HEK293 (cell line): ENCODE data around the gene DDN.

ENCODE experiments used
- CTCF ChIA-PET: fragments of 350-600 bp; formaldehyde crosslinking; extraction: SDS; loops from one replicate; lab custom pipeline; 2021; ENCODE audit warnings: antibody characterized with exemption; lab: Yijun Ruan, JAX
- POLR2A ChIA-PET: fragments of 300-600 bp; formaldehyde crosslinking; extraction: SDS; loops from one replicate; lab custom pipeline; 2020; ENCODE audit warnings: antibody characterized with exemption, inconsistent platforms; lab: Yijun Ruan, JAX
- H3K27ac ChIP-seq: fragments of 200-500 bp; sonication (Bioruptor generic); 2 replicates; pipeline ENCODE4 v1.5.1; 2014; ENCODE audit warnings: low read depth, low read length, control low read depth, inconsistent platforms; ENCODE audit errors: extremely low read depth
- H3K36me3 ChIP-seq, 2 experiments: fragments of 200-500 bp in 1 of 2; sonication (Bioruptor generic) in 1 of 2; 1 replicate in 1 of 2; 2 replicates in 1 of 2; pipeline ENCODE4 v1.5.1; 2014 to 2017; ENCODE audit warnings: inconsistent platforms in 2 of 2, low read length in 2 of 2; ENCODE audit not compliant: control insufficient read depth in 2 of 2, insufficient read depth in 1 of 2
- H3K4me1 ChIP-seq: fragments of 200-500 bp; sonication (Bioruptor generic); 2 replicates; pipeline ENCODE4 v1.5.1; 2014; ENCODE audit warnings: mild to moderate bottlenecking, low read length, inconsistent platforms; ENCODE audit not compliant: control insufficient read depth, insufficient read depth
- H3K4me3 ChIP-seq: 2 replicates; pipeline ENCODE4 v1.5.1; 2011; ENCODE audit warnings: low read depth, mild to moderate bottlenecking, control low read depth, low read length, moderate library complexity
- H3K9me3 ChIP-seq: fragments of 200-500 bp; sonication (Bioruptor generic); 2 replicates; pipeline ENCODE4 v1.5.1; 2014; ENCODE audit warnings: low read depth, low read length, inconsistent platforms; ENCODE audit not compliant: control insufficient read depth, insufficient read depth
- IKZF3 ChIP-seq: fragments of 450-650 bp; IDR thresholded peaks from 2 replicates; pipeline ENCODE4 v1.5.0; 2018; ENCODE audit warnings: missing biosample characterization, mild to moderate bottlenecking, missing genetic modification characterization, moderate library complexity
- KLF10 ChIP-seq: fragments of 450-650 bp; IDR thresholded peaks from 2 replicates; pipeline ENCODE4 v1.5.1; 2018; ENCODE audit warnings: missing biosample characterization, mild to moderate bottlenecking, missing genetic modification characterization
- KLF8 ChIP-seq: fragments of 450-650 bp; formaldehyde crosslinking; IDR thresholded peaks from 2 replicates; pipeline ENCODE4 v1.5.1; 2016; ENCODE audit warnings: missing biosample characterization, missing genetic modification characterization
- KLF9 ChIP-seq: fragments of 450-650 bp; formaldehyde crosslinking; IDR thresholded peaks from 2 replicates; pipeline ENCODE4 v1.5.1; 2016; ENCODE audit warnings: missing biosample characterization, missing genetic modification characterization, low read depth
- OSR2 ChIP-seq: fragments of 450-650 bp; formaldehyde crosslinking; IDR thresholded peaks from 2 replicates; pipeline ENCODE4 v1.5.1; 2016; ENCODE audit warnings: missing biosample characterization, missing genetic modification characterization
- SP7 ChIP-seq: fragments of 450-650 bp; formaldehyde crosslinking; IDR thresholded peaks from 2 replicates; pipeline ENCODE4 v1.5.1; 2016; ENCODE audit warnings: missing biosample characterization, missing genetic modification characterization
- WT1 ChIP-seq: fragments of 450-650 bp; formaldehyde crosslinking; IDR thresholded peaks from 2 replicates; pipeline ENCODE4 v1.5.1; 2016; ENCODE audit warnings: missing biosample characterization, missing genetic modification characterization
- ZNF112 ChIP-seq: fragments of 450-650 bp; formaldehyde crosslinking; IDR thresholded peaks from 2 replicates; pipeline ENCODE4 v1.5.0; 2017; ENCODE audit warnings: missing biosample characterization, missing genetic modification characterization
- ZNF121 ChIP-seq: fragments of 450-650 bp; formaldehyde crosslinking; IDR thresholded peaks from 2 replicates; pipeline ENCODE4 v1.5.1; 2016; ENCODE audit warnings: missing biosample characterization, missing genetic modification characterization
- ZNF169 ChIP-seq: fragments of 450-650 bp; formaldehyde crosslinking; IDR thresholded peaks from 2 replicates; pipeline ENCODE4 v1.5.1; 2016; ENCODE audit warnings: missing biosample characterization, missing genetic modification characterization
- ZNF19 ChIP-seq: fragments of 450-650 bp; formaldehyde crosslinking; IDR thresholded peaks from 2 replicates; pipeline ENCODE4; 2016; ENCODE audit warnings: missing biosample characterization, missing genetic modification characterization, low read depth
- ZNF274 ChIP-seq, 2 experiments: fragments of 200-500 bp in 1 of 2; fragments of 450-650 bp in 1 of 2; sonication (Bioruptor generic) in 1 of 2; formaldehyde crosslinking in 1 of 2; IDR thresholded peaks; 2 replicates each; pipeline versions ENCODE4 v1.5.1 to v1.6.1; 2014 to 2016; ENCODE audit warnings: borderline replicate concordance in 1 of 2, inconsistent platforms in 1 of 2, low read length in 1 of 2, missing biosample characterization in 1 of 2, missing genetic modification characterization in 1 of 2
- ZNF324 ChIP-seq: fragments of 450-650 bp; formaldehyde crosslinking; IDR thresholded peaks from 2 replicates; pipeline ENCODE4 v1.5.1; 2016; ENCODE audit warnings: missing biosample characterization, missing genetic modification characterization
- ZNF416 ChIP-seq: fragments of 450-650 bp; formaldehyde crosslinking; IDR thresholded peaks from 2 replicates; pipeline ENCODE4 v1.5.1; 2016; ENCODE audit warnings: missing biosample characterization, missing genetic modification characterization
- ZNF423 ChIP-seq: fragments of 450-650 bp; formaldehyde crosslinking; IDR thresholded peaks from 2 replicates; pipeline ENCODE4 v1.5.1; 2016; ENCODE audit warnings: missing biosample characterization, missing genetic modification characterization
- ZNF555 ChIP-seq: fragments of 450-650 bp; formaldehyde crosslinking; conservative IDR thresholded peaks from 2 replicates; pipeline ENCODE4 v1.5.1; 2017; ENCODE audit warnings: missing biosample characterization, mild to moderate bottlenecking, missing genetic modification characterization, inconsistent platforms
- ZNF623 ChIP-seq: fragments of 450-650 bp; formaldehyde crosslinking; IDR thresholded peaks from 2 replicates; pipeline ENCODE4 v1.5.1; 2016; ENCODE audit warnings: missing biosample characterization, missing genetic modification characterization
- ZNF670 ChIP-seq: fragments of 450-650 bp; formaldehyde crosslinking; IDR thresholded peaks from 2 replicates; pipeline ENCODE4 v1.5.1; 2016; ENCODE audit warnings: missing biosample characterization, missing genetic modification characterization, low read depth
- ZNF707 ChIP-seq: fragments of 450-650 bp; formaldehyde crosslinking; IDR thresholded peaks from 2 replicates; pipeline ENCODE4 v1.5.1; 2016; ENCODE audit warnings: missing biosample characterization, missing genetic modification characterization
- ZNF768 ChIP-seq: fragments of 450-650 bp; formaldehyde crosslinking; IDR thresholded peaks from 2 replicates; pipeline ENCODE4 v1.5.1; 2018; ENCODE audit warnings: missing biosample characterization, mild to moderate bottlenecking, missing genetic modification characterization
- ZNF776 ChIP-seq: fragments of 450-650 bp; formaldehyde crosslinking; IDR thresholded peaks from 2 replicates; pipeline ENCODE4 v1.5.0; 2017; ENCODE audit warnings: missing biosample characterization, missing genetic modification characterization, borderline replicate concordance
- TF ChIP-seq, protein P1 (sequence below): fragments of 450-650 bp; formaldehyde crosslinking; IDR thresholded peaks from 2 replicates; pipeline ENCODE4 v1.5.1; 2016; ENCODE audit warnings: missing biosample characterization, missing genetic modification characterization
- TF ChIP-seq, protein P2 (sequence below): fragments of 450-650 bp; formaldehyde crosslinking; IDR thresholded peaks from 2 replicates; pipeline ENCODE4 v1.5.1; 2016; ENCODE audit warnings: missing biosample characterization, missing genetic modification characterization
- TF ChIP-seq, protein P3 (sequence below): IDR thresholded peaks from 2 replicates; pipeline ENCODE4 v1.6.1; 2011; ENCODE audit warnings: mild to moderate bottlenecking, low read depth, low read length, borderline replicate concordance
- TF ChIP-seq, protein P4 (sequence below): fragments of 450-650 bp; formaldehyde crosslinking; IDR thresholded peaks from 2 replicates; pipeline ENCODE4 v1.5.1; 2016; ENCODE audit warnings: missing biosample characterization, missing genetic modification characterization

DDN gene

DNA sequence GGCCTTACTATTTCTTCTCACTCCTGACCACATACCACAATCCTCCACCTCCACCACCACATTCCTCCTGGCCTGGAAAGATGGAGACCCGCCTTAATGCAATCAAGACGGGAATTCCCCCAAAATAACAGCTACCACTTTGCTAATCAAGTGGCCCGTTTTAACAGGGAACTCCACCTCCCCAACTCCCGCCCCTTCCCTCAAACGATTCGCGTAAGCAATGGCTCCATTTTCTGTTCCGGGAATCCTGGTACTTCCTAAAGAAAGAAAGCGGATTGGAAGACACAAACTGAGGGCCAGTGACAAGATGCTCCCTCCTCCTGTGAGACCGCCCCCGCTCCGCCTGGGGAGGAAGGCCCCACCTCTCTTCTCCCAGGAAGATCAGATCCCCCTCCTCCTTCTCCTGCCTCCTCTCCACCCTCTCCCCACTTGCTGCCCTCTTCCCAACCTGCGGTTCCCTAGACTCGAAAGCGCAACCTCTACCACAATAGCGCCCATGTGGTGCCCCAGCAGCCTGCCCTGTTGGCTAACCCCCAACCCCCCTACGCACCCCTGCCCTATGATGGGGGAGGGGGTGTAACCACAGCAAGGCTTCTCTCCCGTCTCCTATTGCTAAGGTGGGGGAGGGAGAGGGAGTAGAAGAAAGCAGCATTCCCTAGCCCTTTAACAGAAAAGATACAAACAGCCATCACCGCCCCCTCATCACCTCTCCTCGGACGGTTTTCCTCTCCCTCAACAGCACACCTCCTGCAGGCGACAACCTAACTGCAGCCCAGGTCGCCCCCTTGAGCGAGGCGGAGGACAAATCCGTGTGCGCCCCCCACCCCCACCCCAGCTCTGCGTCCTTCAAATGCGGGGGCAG, 42.7 kb downstream of the DDN start (continued):
- no peak for TF ChIP-seq ZNF416 (tag by site-specific recombination)
- no peak for TF ChIP-seq ZNF324 (tag by site-specific recombination)
- no peak for TF ChIP-seq ZNF768 (tag by site-specific recombination)
- TF ChIP-seq IKZF3, result peak; percentile 92
- no peak for TF ChIP-seq ZNF707 (tag by site-specific recombination)
- peak; percentile 51; the same call in 1 of the 2 replicates for TF ChIP-seq ZNF423 (tag by site-specific recombination)
- TF ChIP-seq, protein P1, sequence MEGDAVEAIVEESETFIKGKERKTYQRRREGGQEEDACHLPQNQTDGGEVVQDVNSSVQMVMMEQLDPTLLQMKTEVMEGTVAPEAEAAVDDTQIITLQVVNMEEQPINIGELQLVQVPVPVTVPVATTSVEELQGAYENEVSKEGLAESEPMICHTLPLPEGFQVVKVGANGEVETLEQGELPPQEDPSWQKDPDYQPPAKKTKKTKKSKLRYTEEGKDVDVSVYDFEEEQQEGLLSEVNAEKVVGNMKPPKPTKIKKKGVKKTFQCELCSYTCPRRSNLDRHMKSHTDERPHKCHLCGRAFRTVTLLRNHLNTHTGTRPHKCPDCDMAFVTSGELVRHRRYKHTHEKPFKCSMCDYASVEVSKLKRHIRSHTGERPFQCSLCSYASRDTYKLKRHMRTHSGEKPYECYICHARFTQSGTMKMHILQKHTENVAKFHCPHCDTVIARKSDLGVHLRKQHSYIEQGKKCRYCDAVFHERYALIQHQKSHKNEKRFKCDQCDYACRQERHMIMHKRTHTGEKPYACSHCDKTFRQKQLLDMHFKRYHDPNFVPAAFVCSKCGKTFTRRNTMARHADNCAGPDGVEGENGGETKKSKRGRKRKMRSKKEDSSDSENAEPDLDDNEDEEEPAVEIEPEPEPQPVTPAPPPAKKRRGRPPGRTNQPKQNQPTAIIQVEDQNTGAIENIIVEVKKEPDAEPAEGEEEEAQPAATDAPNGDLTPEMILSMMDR (tag by site-specific recombination), result peak; percentile 87
- TF ChIP-seq ZNF623, result no peak
- peak; percentile 58; the same call in 1 of the 2 replicates for TF ChIP-seq SP7 (tag by site-specific recombination)
- TF ChIP-seq KLF9 (tag by site-specific recombination), result peak; percentile 81; the same call in 1 of the 2 replicates
- TF ChIP-seq ZNF274 (IDR thresholded peaks at IDR 0.05; ENCODE audit: low read length), result no peak
- TF ChIP-seq ZNF274 (tag by site-specific recombination; IDR thresholded peaks at IDR 0.05; ENCODE audit: borderline replicate concordance), result no peak
- TF ChIP-seq ZNF169, result no peak
- no peak for TF ChIP-seq ZNF670 (tag by site-specific recombination)

DNA sequence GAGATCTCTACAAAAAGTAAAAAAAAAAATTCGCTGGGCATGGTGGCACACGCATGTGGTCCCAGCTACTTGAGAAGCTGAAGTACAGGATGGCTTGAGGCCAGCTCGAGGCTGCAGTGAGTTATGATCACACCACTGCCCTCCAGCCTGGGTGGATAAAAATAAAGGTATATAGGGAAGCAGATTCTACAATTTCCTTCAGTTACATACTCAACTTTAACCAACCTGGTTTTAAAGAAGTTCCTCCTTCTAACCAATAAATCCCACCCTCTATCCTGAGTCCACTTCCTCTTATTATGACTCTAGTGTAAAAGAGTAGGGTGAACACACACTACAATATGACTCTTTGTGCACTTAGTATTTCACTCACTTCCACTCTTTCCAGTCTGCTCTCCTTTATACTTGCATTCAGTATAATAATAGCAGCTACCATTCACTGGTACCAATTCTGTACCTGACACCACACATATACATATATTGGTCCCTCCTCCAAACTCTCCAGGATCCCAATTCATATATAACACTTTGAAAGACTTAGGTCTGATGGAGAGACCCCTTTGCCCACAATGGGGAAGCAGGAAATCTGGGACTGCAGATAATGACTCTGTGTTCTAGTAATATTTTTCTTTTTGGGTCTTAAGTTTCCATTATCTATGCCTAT, 44.2 kb downstream of the DDN start:
- ChIA-PET CTCF (interaction anchor here (1.2 to 8.9 kb wide), 4 partner anchors 17 to 102 kb away, joined by 4 to 64 read pairs (median 7); no protein-coding TSS in a partner anchor), POLR2A (no interaction called here)
- TF ChIP-seq KLF10, result no peak
- no peak for TF ChIP-seq KLF8 (tag by site-specific recombination)
- 0 out of 2 replicates have a peak, but pooled peaks have one; percentile 16 for TF ChIP-seq OSR2
- no peak for TF ChIP-seq ZNF19
- TF ChIP-seq ZNF112 (tag by site-specific recombination), result no peak
- no peak for TF ChIP-seq ZNF121 (tag by site-specific recombination)
- TF ChIP-seq, protein P2, sequence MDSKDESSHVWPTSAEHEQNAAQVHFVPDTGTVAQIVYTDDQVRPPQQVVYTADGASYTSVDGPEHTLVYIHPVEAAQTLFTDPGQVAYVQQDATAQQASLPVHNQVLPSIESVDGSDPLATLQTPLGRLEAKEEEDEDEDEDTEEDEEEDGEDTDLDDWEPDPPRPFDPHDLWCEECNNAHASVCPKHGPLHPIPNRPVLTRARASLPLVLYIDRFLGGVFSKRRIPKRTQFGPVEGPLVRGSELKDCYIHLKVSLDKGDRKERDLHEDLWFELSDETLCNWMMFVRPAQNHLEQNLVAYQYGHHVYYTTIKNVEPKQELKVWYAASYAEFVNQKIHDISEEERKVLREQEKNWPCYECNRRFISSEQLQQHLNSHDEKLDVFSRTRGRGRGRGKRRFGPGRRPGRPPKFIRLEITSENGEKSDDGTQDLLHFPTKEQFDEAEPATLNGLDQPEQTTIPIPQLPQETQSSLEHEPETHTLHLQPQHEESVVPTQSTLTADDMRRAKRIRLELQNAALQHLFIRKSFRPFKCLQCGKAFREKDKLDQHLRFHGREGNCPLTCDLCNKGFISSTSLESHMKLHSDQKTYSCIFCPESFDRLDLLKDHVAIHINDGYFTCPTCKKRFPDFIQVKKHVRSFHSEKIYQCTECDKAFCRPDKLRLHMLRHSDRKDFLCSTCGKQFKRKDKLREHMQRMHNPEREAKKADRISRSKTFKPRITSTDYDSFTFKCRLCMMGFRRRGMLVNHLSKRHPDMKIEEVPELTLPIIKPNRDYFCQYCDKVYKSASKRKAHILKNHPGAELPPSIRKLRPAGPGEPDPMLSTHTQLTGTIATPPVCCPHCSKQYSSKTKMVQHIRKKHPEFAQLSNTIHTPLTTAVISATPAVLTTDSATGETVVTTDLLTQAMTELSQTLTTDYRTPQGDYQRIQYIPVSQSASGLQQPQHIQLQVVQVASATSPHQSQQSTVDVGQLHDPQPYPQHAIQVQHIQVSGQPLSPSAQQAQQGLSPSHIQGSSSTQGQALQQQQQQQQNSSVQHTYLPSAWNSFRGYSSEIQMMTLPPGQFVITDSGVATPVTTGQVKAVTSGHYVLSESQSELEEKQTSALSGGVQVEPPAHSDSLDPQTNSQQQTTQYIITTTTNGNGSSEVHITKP (tag by site-specific recombination), result no peak
- TF ChIP-seq WT1 (tag by site-specific recombination), result no peak
- no peak for TF ChIP-seq ZNF555 (tag by site-specific recombination)
- TF ChIP-seq ZNF776 (tag by site-specific recombination), result no peak
- TF ChIP-seq, protein P3, sequence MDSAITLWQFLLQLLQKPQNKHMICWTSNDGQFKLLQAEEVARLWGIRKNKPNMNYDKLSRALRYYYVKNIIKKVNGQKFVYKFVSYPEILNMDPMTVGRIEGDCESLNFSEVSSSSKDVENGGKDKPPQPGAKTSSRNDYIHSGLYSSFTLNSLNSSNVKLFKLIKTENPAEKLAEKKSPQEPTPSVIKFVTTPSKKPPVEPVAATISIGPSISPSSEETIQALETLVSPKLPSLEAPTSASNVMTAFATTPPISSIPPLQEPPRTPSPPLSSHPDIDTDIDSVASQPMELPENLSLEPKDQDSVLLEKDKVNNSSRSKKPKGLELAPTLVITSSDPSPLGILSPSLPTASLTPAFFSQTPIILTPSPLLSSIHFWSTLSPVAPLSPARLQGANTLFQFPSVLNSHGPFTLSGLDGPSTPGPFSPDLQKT, result no peak
- TF ChIP-seq, protein P4, sequence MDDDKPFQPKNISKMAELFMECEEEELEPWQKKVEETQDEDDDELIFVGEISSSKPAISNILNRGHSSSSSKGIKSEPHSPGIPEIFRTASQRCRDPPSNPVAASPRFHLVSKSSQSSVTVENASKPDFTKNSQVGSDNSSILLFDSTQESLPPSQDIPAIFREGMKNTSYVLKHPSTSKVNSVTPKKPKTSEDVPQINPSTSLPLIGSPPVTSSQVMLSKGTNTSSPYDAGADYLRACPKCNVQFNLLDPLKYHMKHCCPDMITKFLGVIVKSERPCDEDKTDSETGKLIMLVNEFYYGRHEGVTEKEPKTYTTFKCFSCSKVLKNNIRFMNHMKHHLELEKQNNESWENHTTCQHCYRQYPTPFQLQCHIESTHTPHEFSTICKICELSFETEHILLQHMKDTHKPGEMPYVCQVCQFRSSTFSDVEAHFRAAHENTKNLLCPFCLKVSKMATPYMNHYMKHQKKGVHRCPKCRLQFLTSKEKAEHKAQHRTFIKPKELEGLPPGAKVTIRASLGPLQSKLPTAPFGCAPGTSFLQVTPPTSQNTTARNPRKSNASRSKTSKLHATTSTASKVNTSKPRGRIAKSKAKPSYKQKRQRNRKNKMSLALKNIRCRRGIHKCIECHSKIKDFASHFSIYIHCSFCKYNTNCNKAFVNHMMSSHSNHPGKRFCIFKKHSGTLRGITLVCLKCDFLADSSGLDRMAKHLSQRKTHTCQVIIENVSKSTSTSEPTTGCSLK (tag by site-specific recombination), result no peak

More for the DNA sequence above, 44.2 kb downstream of the DDN start:
- Histone ChIP-seq H3K9me3 (no peaks in the 10 kb centered on the region), H3K4me3 (no peak overlapping the region), H3K4me1 (no peaks in the 10 kb centered on the region), H3K36me3 (peaks cover 13 to 39% of the 10 kb centered on the region in 2 experiments; a peak in 2 of 3 replicates), H3K27ac (peak overlapping the region; percentile 12; the same call in 1 of the 2 replicates)
